Thymus (tissue), 11 donors: Measurements from ENCODE around the gene CDC14B. TPM values are rescaled to one million over a fixed set of nuclear protein-coding genes. Genes with fewer than 3 reads are reported as not detected.
"Not testable (repeated sequence)": the region's sequence is repeated elsewhere in the genome, so short reads cannot be mapped to it uniquely, and the experiment has no call there.

Experiments used
- DNase-seq, 9 donors: peaks; one replicate each; pipeline ENCODE4 v3.0.0-alpha.2; 2013; ENCODE audit warnings: low spot score in 9 of 9, low read depth in 6 of 9, missing footprints in 1 of 9
- H3K27ac ChIP-seq, 2 donors: one replicate each; pipeline ENCODE4 v1.5.1; 2013; ENCODE audit warnings: control low read depth in 1 of 2, low read depth in 1 of 2, low read length in 1 of 2, mild to moderate bottlenecking in 1 of 2, moderate library complexity in 1 of 2
- H3K27me3 ChIP-seq, 2 donors: one replicate each; pipeline ENCODE4 v1.5.1; 2013; ENCODE audit warnings: low read length in 1 of 2; ENCODE audit not compliant: control insufficient read depth in 2 of 2, insufficient read depth in 1 of 2
- H3K36me3 ChIP-seq, 2 donors: one replicate each; pipeline ENCODE4 v1.5.1; 2013; ENCODE audit warnings: low read length in 1 of 2, mild to moderate bottlenecking in 1 of 2, moderate library complexity in 1 of 2; ENCODE audit not compliant: control insufficient read depth in 2 of 2, insufficient read depth in 2 of 2
- H3K4me1 ChIP-seq, 2 donors: one replicate each; pipeline ENCODE4 v1.5.1; 2013; ENCODE audit warnings: low read length in 2 of 2; ENCODE audit not compliant: control insufficient read depth in 2 of 2, insufficient read depth in 2 of 2
- H3K4me3 ChIP-seq, 2 donors: one replicate each; pipeline ENCODE4 v1.5.1; 2013; ENCODE audit warnings: low read length in 2 of 2, control low read depth in 1 of 2, mild to moderate bottlenecking in 1 of 2
- H3K9me3 ChIP-seq, 2 donors: one replicate each; pipeline ENCODE4 v1.5.1; 2013; ENCODE audit warnings: low read length in 1 of 2, mild to moderate bottlenecking in 1 of 2; ENCODE audit not compliant: control insufficient read depth in 2 of 2, insufficient read depth in 1 of 2
- WGBS: extraction: QIAGEN DNeasy Blood & Tissue Kit; methylation state at CpG from one replicate; pipeline ENCODE4 v1.1.7; 2013; 5-methylcytosine and 5-hydroxymethylcytosine counted together
- polyA plus RNA-seq: library from polyadenylated mRNA; stranded (reverse); fragments of 200-250 nt; gene quantifications from one replicate; pipeline ENCODE4 v1.2.3, GENCODE V29; 2013
- total RNA-seq: library from RNA; stranded (reverse); fragments of 120-200 nt; gene quantifications from one replicate; pipeline ENCODE4 v1.2.4, GENCODE V29; 2013
- donor health status: healthy.

Gene CDC14B
- total and polyA plus RNA-seq, 2 donors = 4.8 to 6.7 TPM

GRCh38 chr9:96616817-96617438 lies 2.7 kb downstream of the CDC14B start:
- 92% methylated on average over 7 of the region's 7 CpGs for WGBS
- DNase-seq = no peak
- H3K27ac ChIP-seq = no peak overlapping the region
- H3K4me1 ChIP-seq = peaks cover 0 to 7% of the 10 kb centered on the region in 2 donors
- H3K9me3 ChIP-seq = peaks cover 2 to 3% of the 10 kb centered on the region in 2 donors
- H3K36me3 ChIP-seq = no peaks in the 10 kb centered on the region
- no peak overlapping the region for H3K4me3 ChIP-seq
- H3K27me3 ChIP-seq = peaks cover 36 to 54% of the 10 kb centered on the region in 2 donors

GRCh38 chr9:96615411-96615810 lies 4.2 kb downstream of the CDC14B start:
- Histone ChIP-seq H3K4me3 (no peak overlapping the region), H3K36me3 (no peaks in the 10 kb centered on the region), H3K27ac (no peak overlapping the region), H3K4me1 (peaks cover 0 to 3% of the 10 kb centered on the region in 2 donors), H3K27me3 (peaks cover 27 to 41% of the 10 kb centered on the region in 2 donors), H3K9me3 (peaks cover 2 to 3% of the 10 kb centered on the region in 2 donors)
- 94% methylated on average over 6 of the region's 6 CpGs for WGBS
- no peak for DNase-seq

DNA sequence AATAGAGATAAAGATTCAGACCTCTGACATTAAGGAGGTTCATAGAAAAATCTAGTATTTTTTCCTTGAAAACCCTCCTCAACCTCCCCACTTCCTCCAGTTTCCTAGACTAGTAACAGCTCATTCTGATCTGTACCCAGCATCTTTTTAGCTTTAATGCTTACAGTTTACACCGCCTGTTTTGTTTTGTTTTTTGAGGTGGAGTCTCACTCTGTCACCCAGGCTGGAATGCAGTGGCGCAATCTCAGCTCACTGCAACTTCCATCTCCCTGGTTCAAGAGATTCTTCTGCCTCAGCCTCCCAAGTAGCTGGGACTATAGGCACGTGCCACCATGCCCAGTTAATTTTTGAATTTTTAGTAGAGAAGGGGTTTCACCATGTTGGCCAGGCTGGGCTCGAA lies 5.0 kb downstream of the CDC14B start:
- H3K27ac ChIP-seq, H3K4me3 ChIP-seq, H3K4me1 ChIP-seq, H3K36me3 ChIP-seq, H3K9me3 ChIP-seq, DNase-seq: not testable (repeated sequence)
- WGBS = 92% methylated on average over 4 of the region's 4 CpGs
- peaks cover 20 to 34% of the 10 kb centered on the region in 2 donors for H3K27me3 ChIP-seq

- WGBS = 80% methylated on average over 1 of the region's 1 CpG
- no peak overlapping the region for H3K27ac ChIP-seq
These were observed 6.6 kb downstream of the CDC14B start for GRCh38 chr9:96612966-96613589.

DNA sequence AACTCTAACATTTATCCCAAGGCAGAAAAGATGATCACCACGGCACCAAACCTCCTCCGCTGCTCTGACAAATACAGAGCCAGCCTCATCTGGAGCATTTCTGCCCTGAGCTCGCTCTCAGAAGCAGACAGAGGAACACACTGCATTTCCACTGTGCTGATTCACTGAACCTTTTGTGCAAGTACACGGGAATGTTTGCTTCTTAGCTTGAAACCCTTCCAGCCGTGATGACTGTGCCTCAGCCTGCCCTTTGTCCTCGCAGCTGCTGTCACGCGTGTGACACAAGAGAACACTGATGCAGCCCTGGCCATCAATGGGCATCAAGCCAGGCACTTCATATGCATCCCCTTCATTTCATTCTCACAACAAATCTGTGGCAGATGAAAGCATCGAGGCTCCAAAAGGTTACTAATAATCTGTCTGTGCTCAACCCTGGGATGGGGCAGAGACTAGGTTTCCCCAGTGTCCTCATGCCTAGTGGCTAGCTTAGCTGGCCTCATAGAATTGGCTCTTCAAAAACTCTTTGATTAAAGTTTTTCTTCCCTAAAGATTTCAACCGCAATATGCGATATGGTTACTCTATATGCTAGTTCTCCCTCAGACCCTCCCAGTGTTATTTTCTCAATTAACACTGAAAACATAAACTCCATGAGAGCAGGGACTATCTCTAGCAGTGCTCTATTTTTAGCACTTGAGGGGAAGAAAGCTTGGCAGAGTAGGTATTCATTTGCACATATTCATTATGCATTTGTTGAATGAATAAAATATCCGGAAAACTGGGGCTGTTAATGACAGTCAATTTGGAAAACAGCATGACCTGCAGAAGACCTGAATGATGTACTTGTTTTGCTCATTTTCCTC lies 7.3 kb downstream of the CDC14B start:
- no peaks in the 10 kb centered on the region for H3K36me3 ChIP-seq
- no peaks in the 10 kb centered on the region for H3K4me1 ChIP-seq
- H3K27ac ChIP-seq = no peak overlapping the region
- H3K9me3 ChIP-seq = no peaks in the 10 kb centered on the region
- H3K27me3 ChIP-seq = peaks cover 0 to 16% of the 10 kb centered on the region in 2 donors
- H3K4me3 ChIP-seq = no peak overlapping the region
- WGBS = 75% methylated on average over 12 of the region's 12 CpGs
- DNase-seq = no peak

More at GRCh38 chr9:96612966-96613589, 6.6 kb downstream of the CDC14B start:
- Histone ChIP-seq H3K9me3 (no peaks in the 10 kb centered on the region), H3K27me3 (peaks cover 5 to 23% of the 10 kb centered on the region in 2 donors), H3K36me3 (no peaks in the 10 kb centered on the region), H3K4me3 (no peak overlapping the region), H3K4me1 (no peaks in the 10 kb centered on the region)
- no peak for DNase-seq

GRCh38 chr9:96611302-96611701 lies 8.3 kb downstream of the CDC14B start:
- Histone ChIP-seq H3K4me3 (no peak overlapping the region), H3K4me1 (no peaks in the 10 kb centered on the region), H3K27ac (no peak overlapping the region), H3K27me3 (peaks cover 0 to 9% of the 10 kb centered on the region in 2 donors), H3K36me3 (no peaks in the 10 kb centered on the region), H3K9me3 (no peaks in the 10 kb centered on the region)
- no peak for DNase-seq
- 96% methylated on average over 3 of the region's 3 CpGs for WGBS

DNA sequence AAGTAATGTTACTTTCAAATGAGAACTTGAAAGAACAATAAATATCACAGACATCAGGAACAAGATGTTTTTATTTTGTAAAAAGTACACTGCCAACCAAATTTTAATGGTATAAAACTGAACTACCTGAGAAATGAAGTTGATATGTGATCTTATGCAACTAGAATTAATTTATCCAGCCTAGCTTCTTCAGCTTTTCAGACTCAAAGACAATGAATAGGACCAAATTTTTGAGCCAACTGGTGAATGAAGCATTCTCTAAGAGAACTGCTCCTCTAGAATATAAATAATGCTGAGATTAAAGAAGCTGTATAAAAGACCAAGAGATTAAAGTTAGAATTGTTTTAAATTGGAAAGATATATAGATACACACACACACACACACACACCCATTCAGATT lies 9.9 kb downstream of the CDC14B start:
- no peak for DNase-seq
- Histone ChIP-seq H3K27ac (no peak overlapping the region), H3K36me3 (no peaks in the 10 kb centered on the region), H3K4me1 (no peaks in the 10 kb centered on the region), H3K27me3 (peaks cover 0 to 6% of the 10 kb centered on the region in 2 donors), H3K4me3 (no peak overlapping the region), H3K9me3 (no peaks in the 10 kb centered on the region)

- Histone ChIP-seq H3K27me3 (peaks cover 0 to 6% of the 10 kb centered on the region in 2 donors), H3K36me3 (no peaks in the 10 kb centered on the region), H3K4me3 (no peak overlapping the region), H3K4me1 (no peaks in the 10 kb centered on the region), H3K27ac (no peak overlapping the region), H3K9me3 (no peaks in the 10 kb centered on the region)
- DNase-seq = no peak
- WGBS = 92% methylated on average over 3 of the region's 3 CpGs
These were observed 11.7 kb downstream of the CDC14B start for GRCh38 chr9:96607971-96608370.

GRCh38 chr9:96605328-96605727 lies 14.3 kb downstream of the CDC14B start:
- Histone ChIP-seq H3K9me3 (no peaks in the 10 kb centered on the region), H3K4me1 (no peaks in the 10 kb centered on the region), H3K36me3 (no peaks in the 10 kb centered on the region), H3K27ac (no peak overlapping the region), H3K27me3 (peaks cover 0 to 2% of the 10 kb centered on the region in 2 donors), H3K4me3 (no peak overlapping the region)
- 94% methylated on average over 3 of the region's 3 CpGs for WGBS
- no peak for DNase-seq
